Head of caudate nucleus (tissue), 42 donors: Measurements from ENCODE around the gene TFAP2A.
A peak's percentile ranks its signal among the peaks of the same experiment; 100 is the strongest.

Experiments
- DNase-seq, 42 donors: peaks; one replicate each; pipeline versions ENCODE4 v3.0.0 to v3.0.0-alpha.2; 2020 to 2021; ENCODE audit warnings: mixed read lengths in 7 of 42
- intact Hi-C: fragments of 100-400 bp; cut with DNase I; formaldehyde crosslinking; loops from one replicate; pipeline ENCODE4 v1.15.0; 2022

Gene TFAP2A

DNA sequence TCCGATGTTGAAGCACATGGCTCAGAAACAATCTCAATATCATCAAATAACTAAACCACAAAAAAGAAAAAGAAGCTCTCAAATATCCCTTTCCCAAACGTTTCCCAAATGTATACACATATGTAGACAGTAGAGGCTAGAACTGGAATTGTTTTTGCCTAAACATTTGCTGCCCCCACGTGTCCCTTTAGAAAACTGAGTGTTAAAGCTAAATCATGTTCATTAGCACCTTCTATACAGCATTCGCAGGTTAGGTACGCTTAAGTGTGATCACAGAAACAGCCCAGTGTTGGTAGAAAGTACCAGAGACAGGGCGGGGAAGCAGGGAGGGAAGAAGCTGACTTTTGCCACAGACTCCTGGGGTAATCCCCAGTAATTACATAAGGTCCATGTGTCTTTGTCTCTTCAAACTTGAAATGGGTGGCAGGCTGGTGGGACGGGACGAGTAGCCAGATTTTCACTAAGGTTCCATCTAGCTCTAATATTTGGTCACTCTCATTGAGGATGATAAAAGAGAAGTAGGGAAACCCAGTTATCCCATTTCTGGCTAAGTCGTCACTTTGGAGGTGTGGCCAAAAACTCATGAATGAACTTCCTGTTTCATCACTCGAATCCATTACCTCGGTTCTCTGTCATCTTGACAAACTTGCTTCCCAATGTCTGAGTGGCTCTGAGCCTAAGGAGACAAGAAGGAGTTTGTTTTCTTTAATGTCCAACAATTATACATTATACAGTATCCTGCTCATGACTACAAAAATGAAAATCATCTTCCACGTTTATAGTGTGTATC lies 15.0 kb upstream of the TFAP2A start:
- peak in 19 of 42 donors; percentile 22 to 73 (median 55) for DNase-seq
- intact Hi-C loops: loop anchor here (10.0 kb wide), 1 partner anchor 895 kb away; no protein-coding TSS in a partner anchor

GRCh38 chr6:10426781-10427279 lies 12.0 kb upstream of the TFAP2A start:
- intact Hi-C loops: no loop called here
- peak in 1 of 42 donors; percentile 13 for DNase-seq

GRCh38 chr6:10425975-10426780 lies 11.3 kb upstream of the TFAP2A start:
- peak in 4 of 42 donors; percentile 25 to 49 (median 33) for DNase-seq
- intact Hi-C loops: no loop called here

DNA sequence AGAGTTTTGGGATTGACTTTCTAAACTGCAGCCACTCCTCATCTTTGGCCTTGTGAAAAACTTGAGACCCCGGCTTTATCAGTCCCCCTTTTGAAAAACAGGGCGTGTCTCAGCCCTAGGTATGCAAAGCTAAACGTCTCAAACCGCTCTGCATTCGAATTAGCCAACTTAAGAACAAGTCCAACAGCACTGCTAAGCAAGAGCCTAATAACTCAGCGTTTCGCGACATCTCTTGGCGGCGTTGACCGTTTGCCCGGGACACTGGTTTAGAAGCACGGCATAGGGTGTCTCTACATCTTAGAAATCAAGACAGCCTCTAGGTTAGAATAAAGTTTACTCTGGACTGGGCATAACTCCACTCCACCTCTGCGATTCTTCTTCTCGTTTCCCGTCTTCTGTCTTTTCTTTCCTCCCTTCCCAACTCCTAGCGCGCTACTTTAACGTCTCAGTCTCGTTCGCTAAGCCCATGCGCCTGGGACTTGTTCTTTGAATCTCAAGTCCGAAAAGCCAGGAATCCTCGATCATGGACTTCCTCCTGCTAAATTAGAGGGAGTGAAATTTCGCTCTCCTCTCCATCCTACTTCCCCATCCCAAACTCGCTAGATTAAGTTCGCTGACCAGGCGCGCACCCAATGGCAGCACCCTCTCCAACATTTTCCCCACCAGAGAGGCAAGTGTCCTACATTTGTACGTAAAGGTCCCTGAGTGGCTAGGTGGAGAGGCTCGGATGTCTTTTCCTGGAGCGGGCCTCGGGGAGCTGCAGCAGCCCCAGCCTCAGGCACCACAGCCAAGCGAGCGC lies 10.5 kb upstream of the TFAP2A start:
- no peak for DNase-seq
- intact Hi-C loops: no loop called here

- no peak for DNase-seq
- intact Hi-C loops: no loop called here
These were observed 9.2 kb upstream of the TFAP2A start for GRCh38 chr6:10424040-10424439.

- DNase-seq: no peak
- intact Hi-C loops: no loop called here
These were observed 7.8 kb upstream of the TFAP2A start for GRCh38 chr6:10422737-10423034.

- DNase-seq: peak in 1 of 42 donors; percentile 31
- intact Hi-C loops: no loop called here
These were observed 7.3 kb upstream of the TFAP2A start for GRCh38 chr6:10421921-10422736.

DNA sequence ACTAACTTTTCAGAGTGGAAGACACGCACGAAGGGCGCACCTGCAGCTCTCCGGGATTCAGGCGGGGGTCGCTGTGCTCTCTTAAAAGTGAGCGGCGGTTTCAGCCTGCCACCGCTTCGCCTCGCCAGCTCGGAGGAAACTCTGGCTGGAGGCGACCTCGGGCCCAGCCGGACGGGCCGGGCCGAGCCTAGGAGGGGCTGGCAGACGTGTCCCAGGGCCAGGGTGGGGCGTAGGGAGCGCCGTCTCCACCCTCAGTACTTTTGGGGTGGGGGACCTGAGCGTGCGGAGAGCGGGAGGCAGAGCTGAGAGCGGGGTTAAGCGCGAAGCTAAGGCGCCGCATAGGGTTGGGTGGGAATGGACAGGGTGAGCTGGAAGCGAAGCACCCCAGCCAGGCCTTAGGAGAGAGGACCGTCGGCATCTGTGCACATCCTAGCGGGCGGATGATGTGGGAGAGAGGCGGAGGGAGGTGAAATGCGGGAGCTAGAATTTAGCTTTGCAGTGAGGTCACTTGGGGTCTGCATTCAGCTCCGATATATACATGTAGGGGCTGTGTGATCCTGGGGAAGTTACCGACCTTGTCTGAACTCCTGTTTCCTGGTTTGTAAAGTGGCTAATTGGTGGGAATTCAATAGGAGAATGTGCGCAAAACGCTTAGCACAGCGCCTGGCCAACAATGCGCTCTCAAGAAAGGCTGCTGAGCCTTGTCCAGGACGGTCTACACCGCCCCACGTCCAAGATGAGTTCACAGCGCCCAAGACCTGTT lies 6.5 kb upstream of the TFAP2A start:
- DNase-seq: peak in 1 of 42 donors; percentile 16
- intact Hi-C loops: no loop called here

- intact Hi-C loops: no loop called here
- DNase-seq: peak in 1 of 42 donors; percentile 5
These were observed 5.8 kb upstream of the TFAP2A start for GRCh38 chr6:10420546-10421157.

DNA sequence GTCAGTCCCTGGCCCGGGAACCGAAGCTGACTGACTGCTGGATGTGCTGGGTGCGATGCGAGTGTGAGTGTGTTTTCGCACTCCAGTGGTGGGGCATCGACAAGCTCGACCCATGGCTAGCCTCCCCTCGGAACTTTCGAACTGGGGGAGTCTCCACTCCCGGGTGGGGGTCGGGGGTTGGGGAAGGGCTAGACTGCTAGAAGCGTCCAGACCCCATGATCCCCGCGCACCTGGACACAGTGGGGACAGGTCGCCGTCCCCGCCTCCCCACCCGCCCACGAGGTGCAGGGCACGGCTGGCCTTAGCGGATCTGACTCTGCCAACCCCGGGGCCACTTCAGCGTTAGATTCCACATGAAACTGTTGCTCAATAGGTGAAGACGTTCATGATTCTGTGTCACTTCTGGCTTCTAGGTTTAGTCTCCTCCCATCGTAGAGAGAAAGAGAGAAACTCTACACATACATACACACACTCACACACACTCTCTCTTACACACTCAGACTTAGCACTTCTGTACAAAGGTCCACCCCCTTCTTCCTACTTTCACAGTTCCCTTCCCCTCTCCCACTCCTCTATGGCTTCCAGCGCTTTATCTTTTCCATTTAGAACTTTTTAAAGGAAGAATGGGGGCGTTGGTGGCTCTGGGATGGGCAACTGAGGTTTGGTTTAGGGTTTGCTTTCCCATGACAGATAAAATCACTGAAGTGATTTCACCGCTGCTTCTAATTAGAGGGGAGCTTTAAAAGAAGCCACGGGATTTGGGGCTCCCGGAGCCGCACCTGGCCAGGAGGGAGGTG lies 5.1 kb upstream of the TFAP2A start:
- DNase-seq: no peak
- intact Hi-C loops: no loop called here

GRCh38 chr6:10418862-10419748 lies 4.2 kb upstream of the TFAP2A start:
- DNase-seq: peak in 1 of 42 donors; percentile 27
- intact Hi-C loops: no loop called here

DNA sequence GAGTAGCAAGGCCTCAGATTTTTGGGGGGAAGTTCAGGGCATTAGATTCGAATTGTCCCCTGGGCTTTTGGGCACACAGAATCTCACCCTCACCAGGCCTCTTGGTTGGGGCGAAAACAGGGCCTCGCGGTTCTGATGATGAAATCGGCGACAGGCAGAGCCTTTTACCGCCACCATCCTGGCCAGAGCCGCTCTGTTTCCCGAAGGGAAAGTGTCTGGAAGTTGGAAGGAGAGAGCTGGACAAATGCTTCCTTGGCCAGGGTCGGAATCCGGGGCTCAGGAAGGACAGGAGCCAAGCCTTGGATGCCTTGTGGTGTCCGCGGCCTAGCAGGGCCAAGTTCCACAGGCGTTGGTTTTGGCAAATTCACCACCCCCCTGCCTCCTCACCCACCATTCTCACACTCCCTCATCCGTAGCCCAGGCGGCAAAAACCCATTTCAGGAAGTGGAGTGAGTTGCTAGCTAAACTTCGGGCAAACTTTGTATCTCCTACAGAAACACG lies 3.5 kb upstream of the TFAP2A start:
- DNase-seq: no peak
- intact Hi-C loops: no loop called here

GRCh38 chr6:10417681-10418104 lies 2.8 kb upstream of the TFAP2A start:
- DNase-seq: no peak
- intact Hi-C loops: no loop called here

GRCh38 chr6:10416863-10417641 lies 2.2 kb upstream of the TFAP2A start:
- no peak for DNase-seq
- intact Hi-C loops: no loop called here

DNA sequence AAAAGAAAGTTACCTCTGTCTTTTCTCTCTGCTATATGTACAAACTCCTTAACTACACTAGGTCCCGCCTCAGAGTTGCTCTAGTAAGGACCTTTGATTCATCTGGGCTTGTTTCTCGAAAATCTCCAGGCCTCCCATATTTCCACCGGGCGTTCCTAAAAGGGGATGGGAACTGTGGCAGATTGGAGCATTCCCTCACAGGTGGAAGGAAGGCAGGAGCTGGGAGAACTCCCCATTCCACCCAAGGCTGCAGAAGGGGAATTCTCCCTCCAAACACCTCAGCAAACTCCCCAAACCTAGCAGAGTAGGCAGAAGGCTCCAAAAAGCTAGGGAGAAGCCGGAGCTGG lies 1.6 kb upstream of the TFAP2A start:
- intact Hi-C loops: no loop called here
- no peak for DNase-seq
